NCI-H446 treated with DMSO at 0.1 percent for 48 hours (cell line): Measurements from ENCODE around the gene FAM174B.
A peak's percentile ranks its signal among the peaks of the same experiment; 100 is the strongest.

Experiments
- DNase-seq: peaks from one replicate; lab custom pipeline; 2025; lab: John Stamatoyannopoulos, UW

FAM174B gene

GRCh38 chr15:92638709-92639365, 16.7 kb downstream of the FAM174B start:
- no peak for DNase-seq

- peak; percentile 20 for DNase-seq
These were observed 17.3 kb downstream of the FAM174B start for GRCh38 chr15:92638291-92638708.

- no peak for DNase-seq
These were observed 17.9 kb downstream of the FAM174B start for GRCh38 chr15:92637626-92638025.

GRCh38 chr15:92636908-92637481, 18.6 kb downstream of the FAM174B start:
- DNase-seq, result no peak

- DNase-seq, result no peak
These were observed 19.1 kb downstream of the FAM174B start for GRCh38 chr15:92636401-92636907.

GRCh38 chr15:92634671-92635201, 20.8 kb downstream of the FAM174B start:
- DNase-seq, result no peak

- DNase-seq, result no peak
These were observed 21.5 kb downstream of the FAM174B start for GRCh38 chr15:92634060-92634459.

GRCh38 chr15:92633418-92633817, 22.2 kb downstream of the FAM174B start:
- DNase-seq, result no peak

- DNase-seq, result no peak
These were observed 22.6 kb downstream of the FAM174B start for GRCh38 chr15:92633001-92633400.

- no peak for DNase-seq
These were observed 23.9 kb downstream of the FAM174B start for GRCh38 chr15:92631721-92632120.

GRCh38 chr15:92629975-92630626, 25.5 kb downstream of the FAM174B start:
- DNase-seq, result no peak

GRCh38 chr15:92629276-92629974, 26.1 kb downstream of the FAM174B start:
- DNase-seq, result no peak

GRCh38 chr15:92627014-92627413, 28.6 kb downstream of the FAM174B start:
- no peak for DNase-seq

- DNase-seq, result no peak
These were observed 30.2 kb downstream of the FAM174B start for GRCh38 chr15:92625251-92625980.

- DNase-seq, result no peak
These were observed 31.1 kb downstream of the FAM174B start for GRCh38 chr15:92624401-92624991.

GRCh38 chr15:92623435-92623834, 32.1 kb downstream of the FAM174B start:
- DNase-seq, result no peak

- no peak for DNase-seq
These were observed 33.5 kb downstream of the FAM174B start for GRCh38 chr15:92621972-92622533.

- DNase-seq, result no peak
These were observed 34.6 kb downstream of the FAM174B start for GRCh38 chr15:92620991-92621390.

- DNase-seq, result no peak
These were observed 36.2 kb downstream of the FAM174B start for GRCh38 chr15:92619145-92620101.
